HG02970 (cell line): Measurements from ENCODE around the gene NAV2.

ENCODE experiments used
- ATAC-seq: cut with Tn5 transposase; IDR thresholded peaks from one replicate; pipeline ENCODE4 v1.9.1; 2021; ENCODE audit warnings: mild to moderate bottlenecking, moderate library complexity, moderate number of reproducible peaks; ENCODE audit not compliant: unreplicated experiment, low FRiP score

Gene NAV2

DNA sequence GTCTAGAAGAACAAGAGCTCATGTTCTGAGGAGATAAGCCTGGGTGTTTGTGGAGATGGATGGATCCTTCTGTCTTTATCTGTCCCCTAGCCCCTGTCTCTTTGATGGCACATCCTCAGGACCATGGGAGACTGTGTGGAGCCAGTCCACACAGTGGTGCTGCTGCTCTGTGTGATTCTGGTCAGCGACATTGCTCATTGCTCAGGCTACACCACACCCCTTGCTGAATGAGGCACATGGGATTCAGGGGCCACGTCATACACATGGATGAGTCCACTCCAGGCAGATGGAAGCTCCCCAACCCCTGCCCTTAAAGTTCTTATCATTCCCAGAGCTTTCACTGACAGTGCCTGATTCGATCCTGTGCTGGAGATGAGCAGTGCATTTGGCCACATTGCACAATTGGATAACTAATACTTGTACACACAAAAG lies 222.2 kb downstream of the NAV2 start:
- ATAC-seq = no peak

GRCh38 chr11:19935507-19935906 lies 222.9 kb downstream of the NAV2 start:
- no peak for ATAC-seq

DNA sequence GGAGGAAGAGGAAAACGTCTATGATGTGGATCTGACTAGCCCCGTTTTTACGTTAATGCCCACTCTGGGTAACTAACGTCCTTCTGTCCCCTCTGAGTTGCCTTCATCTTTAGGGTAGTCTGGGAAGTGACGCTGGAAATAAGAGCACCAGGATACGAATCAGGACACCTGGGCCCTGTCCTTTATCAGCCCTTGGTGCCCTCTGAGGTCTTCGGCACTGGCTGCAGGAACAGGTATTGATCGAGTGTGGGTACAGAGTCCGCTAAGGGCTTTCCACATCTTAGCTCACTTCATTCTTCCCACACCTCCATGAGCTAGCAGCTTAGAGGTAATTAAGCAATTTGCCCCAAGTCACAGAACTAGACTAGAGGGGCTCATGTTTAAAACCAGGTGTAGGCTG lies 223.8 kb downstream of the NAV2 start:
- ATAC-seq = no peak

GRCh38 chr11:19938169-19938856 lies 225.7 kb downstream of the NAV2 start:
- ATAC-seq = peak; percentile 56

DNA sequence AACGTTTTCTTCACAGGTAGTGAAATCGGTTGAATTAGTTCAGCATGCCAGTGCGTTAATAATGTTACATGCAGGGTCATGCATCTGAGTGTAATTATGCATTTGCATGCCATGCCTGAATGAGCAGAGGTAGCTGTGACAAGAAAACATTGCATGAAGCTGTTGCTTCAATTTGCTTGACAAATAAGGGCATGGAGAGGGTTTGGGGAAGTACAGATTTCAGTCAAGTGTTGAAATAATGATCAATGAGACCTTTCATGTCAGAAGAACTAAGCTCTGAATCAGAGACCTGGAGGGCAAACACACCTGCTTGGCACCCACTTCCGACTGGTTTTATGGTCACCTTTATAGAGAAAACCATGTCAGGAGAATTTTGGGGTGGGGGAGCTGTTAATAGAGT lies 226.2 kb downstream of the NAV2 start:
- no peak for ATAC-seq

DNA sequence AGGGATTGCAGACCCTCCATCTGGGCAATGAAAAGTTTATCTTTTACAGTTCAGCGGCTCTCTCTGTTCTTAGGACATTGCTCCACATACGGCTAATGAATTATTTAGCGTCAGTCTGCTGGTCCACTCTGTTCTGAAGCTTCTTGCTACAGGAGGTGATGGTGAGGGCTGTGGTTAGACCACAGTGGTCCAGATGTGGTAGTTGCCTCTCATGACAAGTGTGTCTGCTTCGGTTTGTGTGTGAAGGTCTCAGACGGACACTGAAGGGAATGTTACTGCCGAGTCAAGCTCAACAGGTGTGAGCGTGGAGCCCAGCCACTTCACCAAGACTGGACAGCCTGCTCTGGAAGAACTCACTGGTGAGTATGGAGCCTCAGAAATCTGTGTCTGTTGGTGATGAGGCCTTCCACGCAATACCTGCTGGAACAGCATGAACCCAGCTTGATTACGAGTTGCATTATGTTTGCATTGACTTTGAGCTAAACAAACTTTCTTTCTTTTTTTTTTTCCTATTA lies 226.8 kb downstream of the NAV2 start:
- no peak for ATAC-seq

- ATAC-seq = no peak
Observed at GRCh38 chr11:19940831-19941230, 228.2 kb downstream of the NAV2 start.

DNA sequence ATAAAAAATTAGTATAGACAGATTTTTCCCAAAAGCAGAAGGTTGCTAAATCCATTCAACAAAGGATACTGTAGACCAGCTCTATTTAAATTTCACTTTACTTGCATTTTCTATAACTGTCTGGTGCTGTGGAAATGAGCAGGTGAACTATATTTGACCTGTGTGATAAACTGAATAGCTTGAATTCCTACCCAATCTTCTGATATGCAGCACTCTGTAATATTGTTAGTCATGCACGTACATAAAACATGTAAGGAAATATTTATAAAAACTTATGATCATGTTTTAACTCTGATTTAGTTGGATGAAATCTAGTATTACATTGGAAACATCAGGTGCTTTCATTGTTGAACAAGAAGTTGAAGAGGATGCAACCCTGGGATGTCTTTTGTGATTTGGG lies 234.0 kb downstream of the NAV2 start:
- no peak for ATAC-seq

GRCh38 chr11:19947537-19948114 lies 235.0 kb downstream of the NAV2 start:
- no peak for ATAC-seq

DNA sequence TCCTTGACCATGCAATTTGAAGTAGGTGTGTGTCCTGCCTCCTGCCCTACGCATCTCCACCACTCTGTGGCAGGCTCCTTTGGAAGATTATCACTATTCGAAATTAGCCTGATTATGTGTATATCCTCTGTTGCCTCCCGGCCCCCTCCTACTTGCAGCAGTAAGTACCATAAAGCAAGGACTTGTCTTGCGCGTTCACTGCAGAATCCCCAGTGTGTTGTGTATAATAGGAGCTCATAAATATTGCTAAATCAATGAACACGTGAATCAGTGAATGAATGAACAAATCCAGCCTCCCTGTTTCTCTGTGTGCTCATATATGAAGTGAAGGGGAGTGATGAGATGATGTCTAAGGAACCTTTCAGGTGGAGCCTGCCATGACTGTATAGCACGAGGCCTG lies 237.0 kb downstream of the NAV2 start:
- no peak for ATAC-seq

DNA sequence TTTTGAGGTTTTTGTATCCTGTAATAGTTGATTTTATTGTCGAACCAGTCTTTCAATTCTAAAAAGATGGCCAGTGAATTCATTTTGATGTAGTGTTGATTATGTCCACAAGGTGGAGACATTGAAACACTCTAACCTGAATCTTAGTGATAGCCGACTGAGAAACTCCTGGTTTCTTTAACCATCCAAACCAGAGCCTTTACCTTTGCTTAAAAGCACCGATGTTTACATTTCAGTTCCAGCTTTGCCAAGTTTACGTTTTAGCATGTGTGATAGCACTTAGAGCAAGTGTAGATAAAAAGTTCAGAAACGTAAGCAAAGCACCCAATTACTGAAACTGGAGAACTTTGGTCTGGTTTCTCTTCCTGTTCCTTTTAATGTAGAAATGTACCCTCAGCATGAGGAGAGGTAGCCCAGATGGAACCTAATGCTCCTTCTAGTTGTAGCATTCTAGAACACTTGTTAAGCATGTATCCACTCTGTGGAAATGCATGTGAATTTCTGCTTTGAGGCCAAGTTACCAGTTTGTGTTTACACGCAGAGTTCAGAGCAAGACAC lies 239.0 kb downstream of the NAV2 start:
- ATAC-seq = peak; percentile 84

DNA sequence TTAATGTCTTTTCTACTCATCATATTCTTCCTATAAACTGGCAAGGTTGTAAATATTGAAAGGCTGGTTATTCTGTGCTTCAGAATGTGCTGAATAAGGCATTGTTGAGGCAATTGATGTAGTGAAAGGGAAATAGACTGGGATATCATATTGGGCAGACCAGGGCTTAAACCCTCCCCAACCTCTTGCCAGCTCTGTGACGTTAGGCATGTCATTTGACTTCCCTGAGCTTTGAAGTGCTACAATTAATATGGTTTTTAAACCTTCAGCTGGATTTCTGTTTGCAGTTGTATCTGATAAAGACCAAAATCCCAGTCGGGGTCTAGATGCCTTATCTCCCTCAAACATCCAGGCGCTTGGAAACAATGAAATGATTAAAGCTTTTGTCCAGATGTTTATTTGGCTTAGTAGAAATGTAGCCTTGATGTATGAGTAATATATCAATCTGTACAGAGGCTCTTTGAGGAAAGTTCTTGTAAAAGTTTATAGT lies 239.5 kb downstream of the NAV2 start:
- ATAC-seq = peak; percentile 5

DNA sequence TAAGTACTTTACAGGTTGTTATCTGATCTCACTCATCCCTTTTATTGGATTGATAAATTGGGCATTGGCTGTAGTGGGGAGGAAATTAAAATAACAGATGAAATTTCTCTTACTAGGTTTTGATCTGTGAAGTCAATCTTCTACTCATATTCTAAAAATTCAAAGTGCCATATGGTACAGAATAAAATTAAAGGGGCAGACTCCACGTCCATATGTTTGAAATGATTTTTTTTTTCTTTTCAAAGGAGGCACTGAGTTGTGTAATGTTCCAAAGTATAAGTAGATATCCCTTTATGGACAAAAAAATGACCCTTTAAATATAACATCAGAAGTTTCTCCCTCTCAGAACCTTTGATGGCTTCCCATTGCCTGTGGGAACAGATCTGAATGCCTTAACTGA lies 240.3 kb downstream of the NAV2 start:
- ATAC-seq = no peak

DNA sequence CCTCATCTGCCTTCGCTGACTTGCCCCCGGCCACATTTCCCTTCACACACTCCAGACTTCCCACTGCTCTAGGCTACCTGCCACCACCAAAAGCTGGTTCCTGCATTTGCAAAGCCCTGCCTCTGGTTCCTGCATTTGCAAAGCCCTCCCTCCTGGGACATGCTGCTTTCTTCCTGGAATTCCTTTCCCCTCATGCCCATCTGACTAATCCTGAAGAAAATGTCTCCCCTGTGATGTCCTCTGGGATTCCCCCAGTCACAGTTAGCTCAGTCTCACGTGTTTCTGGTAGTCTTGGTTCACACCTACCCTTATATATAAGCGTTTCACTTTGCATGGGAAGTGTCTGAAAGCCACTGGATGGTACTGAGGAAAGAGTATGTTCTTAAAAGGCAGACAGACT lies 240.7 kb downstream of the NAV2 start:
- ATAC-seq = no peak

DNA sequence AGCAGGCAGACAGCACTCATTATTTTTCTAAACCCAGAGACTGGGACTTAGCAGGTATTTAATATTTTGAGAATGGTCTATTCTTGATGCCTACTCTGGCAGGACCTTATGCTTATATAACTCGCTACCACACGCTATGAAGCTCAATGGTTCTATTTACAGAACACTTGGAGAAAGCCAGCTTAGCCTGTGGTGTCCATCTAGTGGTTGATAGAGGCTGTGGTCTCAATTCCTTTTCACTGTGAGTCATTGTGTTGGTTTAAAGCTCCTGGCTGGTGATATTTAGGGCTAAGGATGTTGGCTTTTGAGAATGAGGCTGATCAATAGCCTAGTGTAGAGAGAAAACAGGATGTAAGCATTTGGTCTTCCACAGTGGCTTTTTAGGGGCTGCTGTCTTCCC lies 241.3 kb downstream of the NAV2 start:
- ATAC-seq = no peak

GRCh38 chr11:19954899-19955298 lies 242.3 kb downstream of the NAV2 start:
- no peak for ATAC-seq

DNA sequence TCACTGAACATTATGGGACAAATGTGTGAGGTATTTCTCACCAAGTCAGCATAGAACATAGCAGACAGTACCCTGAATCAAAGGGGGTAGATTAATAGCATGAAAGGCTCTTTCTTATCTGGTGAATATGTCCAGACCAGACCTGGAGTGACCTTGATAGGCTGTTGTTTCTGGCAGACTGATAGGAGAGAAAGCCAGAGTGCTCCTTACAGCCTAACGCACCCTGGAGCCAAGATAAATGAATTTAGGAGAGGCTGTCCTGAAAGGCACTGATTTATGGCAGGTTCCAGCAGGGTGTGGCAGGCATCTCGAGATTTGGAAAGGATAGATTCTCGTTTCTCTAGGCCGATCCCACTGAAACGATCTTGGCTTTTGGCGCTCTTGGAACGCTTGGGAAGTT lies 243.0 kb downstream of the NAV2 start:
- ATAC-seq = no peak

DNA sequence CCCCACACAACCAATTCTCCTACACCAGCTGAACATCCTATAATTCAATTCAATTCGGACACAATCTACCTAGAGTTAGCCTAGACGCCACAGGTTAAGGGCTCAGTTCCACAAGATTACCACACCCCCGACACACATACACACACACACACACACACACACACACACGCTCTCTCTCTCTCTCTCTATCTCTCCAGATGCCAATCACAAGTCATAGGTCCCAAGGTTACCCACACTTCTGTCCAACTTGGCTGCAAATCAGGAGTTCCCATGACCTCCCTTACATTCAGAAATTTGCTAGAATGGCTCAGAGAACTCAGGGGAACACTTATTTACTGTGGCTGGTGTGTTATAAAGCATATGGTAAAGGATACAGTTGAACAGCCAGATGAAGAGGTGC lies 243.6 kb downstream of the NAV2 start:
- ATAC-seq = no peak

GRCh38 chr11:19957294-19957943 lies 244.8 kb downstream of the NAV2 start:
- no peak for ATAC-seq

GRCh38 chr11:19958204-19958603 lies 245.6 kb downstream of the NAV2 start:
- ATAC-seq = no peak

- no peak for ATAC-seq
Observed at GRCh38 chr11:19959210-19959609, 246.6 kb downstream of the NAV2 start.
